Psoas muscle (tissue), 8 donors: ENCODE data around the gene TOB1. TPM values are rescaled to one million over a fixed set of nuclear protein-coding genes. Genes with fewer than 3 reads are reported as not detected.

Experiments used
- ATAC-seq, 4 donors: fragments of 200-7000 bp; cut with Tn5 transposase; one replicate each; pipeline ENCODE4 v1.9.1; 2020; ENCODE audit warnings: moderate library complexity in 3 of 4, mild to moderate bottlenecking in 2 of 4
- DNase-seq, 2 donors: peaks; one replicate each; pipeline ENCODE4 v3.0.0-alpha.2; 2020
- H3K27ac ChIP-seq: fragments of 200-600 bp; one replicate; pipeline ENCODE4 v1.8.0; 2022
- H3K27me3 ChIP-seq, 3 donors: fragments of 200-600 bp in 1 of 3; one replicate each; pipeline versions ENCODE4 v1.6.1 to v1.8.0; 2013 to 2022; ENCODE audit warnings: low read length in 2 of 3, mild to moderate bottlenecking in 2 of 3, moderate library complexity in 1 of 3; ENCODE audit not compliant: insufficient read depth in 3 of 3
- H3K36me3 ChIP-seq, 2 donors: fragments of 200-600 bp in 1 of 2; one replicate each; pipeline versions ENCODE4 v1.6.1 to v1.8.0; 2013 to 2022; ENCODE audit warnings: low read depth in 1 of 2, mild to moderate bottlenecking in 1 of 2, moderate library complexity in 1 of 2; ENCODE audit not compliant: insufficient read depth in 1 of 2
- H3K4me1 ChIP-seq: fragments of 200-600 bp; one replicate; pipeline ENCODE4 v1.8.0; 2022
- H3K4me3 ChIP-seq: fragments of 200-600 bp; one replicate; pipeline ENCODE4 v1.8.0; 2022; ENCODE audit warnings: mild to moderate bottlenecking
- H3K9me3 ChIP-seq: fragments of 200-600 bp; one replicate; pipeline ENCODE4 v1.8.0; 2022
- CTCF ChIP-seq: fragments of 200-600 bp; IDR thresholded peaks from one replicate; pipeline ENCODE4 v1.8.0; 2022; ENCODE audit warnings: antibody characterized with exemption
- WGBS, 3 donors: extraction: QIAGEN DNeasy Blood & Tissue Kit; methylation state at CpG; one replicate each; pipeline versions ENCODE4 v1.1.6 to v1.1.7; 2013; 5-methylcytosine and 5-hydroxymethylcytosine counted together
- intact Hi-C, 2 donors: fragments of 100-400 bp; cut with DNase I; formaldehyde crosslinking; loops; one replicate each; pipeline versions ENCODE4 v1.11.0 to v1.14.2; 2022
- polyA plus RNA-seq, 3 donors: library from polyadenylated mRNA; stranded (reverse); fragments of 200-250 nt; gene quantifications; one replicate each; pipeline ENCODE4 v1.2.3, GENCODE V29; 2013
- total RNA-seq, 4 donors: library from RNA; stranded (reverse); fragmentation: NEBNext Ultra II Directional in 2 of 4; extraction: Animal tissue kit (Norgen Biotek cat#: 25700) in 2 of 4; gene quantifications; one replicate each; pipeline versions ENCODE4 v1.2.1 to v1.2.4, GENCODE V29; 2021 to 2023
- donor health status: healthy with polysubstance abuse.
- donor health status: DM: no; HTN: no; CAD: no; lungs with moderate emphysema.
- donor health status: Bipolar disorder and iron deficiency.
- donor health status: healthy.
- donor health status: DM: yes; HTN: yes; CAD: no.
- donor health status: DM: no; HTN: no; CAD: no.
- donor health status: DM: no; HTN: no; CAD: no.
- donor health status: DM: yes; HTN: yes; CAD: no.

TOB1 gene
- total and polyA plus RNA-seq, 7 donors = 12.8 to 155 (median 74.9) TPM

- WGBS, 3 donors = 71 to 82% (median 77%) methylated on average over 21 of the region's 21 CpGs
- H3K27me3 ChIP-seq = no peaks in the 10 kb centered on the region
- ATAC-seq = no peak
- intact Hi-C loops = loop anchor here (5.0 to 10.0 kb wide), 2 partner anchors 41 to 353 kb away; no protein-coding TSS in a partner anchor
- peaks cover 4% of the 10 kb centered on the region for H3K4me1 ChIP-seq
- no peak for DNase-seq
- no peaks in the 10 kb centered on the region for H3K9me3 ChIP-seq
- no peaks in the 10 kb centered on the region for H3K36me3 ChIP-seq
- no peak overlapping the region for H3K27ac ChIP-seq
- no peak overlapping the region for H3K4me3 ChIP-seq
- no peak for TF ChIP-seq CTCF
Observed at GRCh38 chr17:50837980-50838954, 27.9 kb downstream of the TOB1 start.

GRCh38 chr17:50837286-50837979 lies 28.7 kb downstream of the TOB1 start:
- Histone ChIP-seq H3K4me1 (peaks cover 4% of the 10 kb centered on the region), H3K27me3 (no peaks in the 10 kb centered on the region), H3K27ac (no peak overlapping the region), H3K36me3 (no peaks in the 10 kb centered on the region), H3K4me3 (no peak overlapping the region), H3K9me3 (no peaks in the 10 kb centered on the region)
- DNase-seq (no peak), ATAC-seq (no peak)
- TF ChIP-seq CTCF = no peak
- intact Hi-C loops = loop anchor here (5.0 to 10.0 kb wide), 2 partner anchors 40 to 353 kb away; no protein-coding TSS in a partner anchor
- WGBS, 3 donors = 75 to 81% (median 80%) methylated on average over 7 of the region's 7 CpGs

- 88 to 90% (median 90%) methylated on average over 11 of the region's 11 CpGs for WGBS, 3 donors
- Histone ChIP-seq H3K27ac (no peak overlapping the region), H3K27me3 (no peaks in the 10 kb centered on the region), H3K4me1 (peaks cover 4% of the 10 kb centered on the region), H3K36me3 (no peaks in the 10 kb centered on the region), H3K4me3 (no peak overlapping the region), H3K9me3 (no peaks in the 10 kb centered on the region)
- no peak for ATAC-seq
- intact Hi-C loops = loop anchor here (5.0 to 10.0 kb wide), 2 partner anchors 40 to 352 kb away; no protein-coding TSS in a partner anchor
- no peak for TF ChIP-seq CTCF
- no peak for DNase-seq
Observed at GRCh38 chr17:50836826-50837225, 29.3 kb downstream of the TOB1 start.

GRCh38 chr17:50835301-50836234 lies 30.6 kb downstream of the TOB1 start, which contains the start of gene WFIKKN2:
TSS of gene WFIKKN2 (plus strand) at chr17:50835586. CDS start at chr17:50835938, 352 bp downstream.
- TF ChIP-seq CTCF = no peak
- Histone ChIP-seq H3K9me3 (no peaks in the 10 kb centered on the region), H3K36me3 (no peaks in the 10 kb centered on the region), H3K4me3 (peak within 1 kb of the TSS; percentile 65), H3K4me1 (peaks cover 4% of the 10 kb centered on the region), H3K27ac (peak within 1 kb of the TSS; percentile 46), H3K27me3 (no peaks in the 10 kb centered on the region)
- ATAC-seq (peak; percentile 29 to 72 (median 49)), DNase-seq (no peak)
- WGBS, 3 donors = 48 to 56% (median 50%) methylated on average over 39 of the region's 39 CpGs
- intact Hi-C loops = loop anchor here (5.0 to 10.0 kb wide), 2 partner anchors 38 to 351 kb away; no protein-coding TSS in a partner anchor
